ENCODE results near the gene HTR2C.

HTR2C gene

GRCh38 chrX:114611018-114611619, 27.2 kb downstream of the HTR2C start:
- DNase-seq = peak in 1 of 2 donors; percentile 22

GRCh38 chrX:114615765-114616164, 31.9 kb downstream of the HTR2C start:
- Histone ChIP-seq H3K27me3 (no peaks in the 10 kb centered on the region), H3K4me3 (no peak overlapping the region), H3K36me3 (no peaks in the 10 kb centered on the region), H3K27ac (no peak overlapping the region), H3K4me1 (no peaks in the 10 kb centered on the region), H3K9me3 (no peaks in the 10 kb centered on the region)
- no peak for DNase-seq
- intact Hi-C loops (cut with DNase I; ENCODE audit: low total_unique reads) = no loop called here
- no peak for TF ChIP-seq CTCF (IDR thresholded peaks at IDR 0.05)

More at GRCh38 chrX:114611018-114611619, 27.2 kb downstream of the HTR2C start:
- H3K9me3 ChIP-seq = no peaks in the 10 kb centered on the region
- H3K36me3 ChIP-seq = no peaks in the 10 kb centered on the region
- H3K27ac ChIP-seq = no peak overlapping the region
- TF ChIP-seq CTCF (IDR thresholded peaks at IDR 0.05) = peak; percentile 56 to 58
- no peaks in the 10 kb centered on the region for H3K27me3 ChIP-seq
- no peaks in the 10 kb centered on the region for H3K4me1 ChIP-seq
- no peak overlapping the region for H3K4me3 ChIP-seq
- intact Hi-C loops (cut with DNase I; ENCODE audit: low total_unique reads) = no loop called here

GRCh38 chrX:114619874-114620273, 36.0 kb downstream of the HTR2C start:
- no peaks in the 10 kb centered on the region for H3K4me1 ChIP-seq
- no peaks in the 10 kb centered on the region for H3K9me3 ChIP-seq
- no peak for DNase-seq
- H3K4me3 ChIP-seq = no peak overlapping the region
- no peaks in the 10 kb centered on the region for H3K27me3 ChIP-seq
- TF ChIP-seq CTCF (IDR thresholded peaks at IDR 0.05) = peak in 1 of 2 experiments; percentile 18
- no peak overlapping the region for H3K27ac ChIP-seq
- no peaks in the 10 kb centered on the region for H3K36me3 ChIP-seq
- intact Hi-C loops (cut with DNase I; ENCODE audit: low total_unique reads) = no loop called here

GRCh38 chrX:114626323-114626722, 42.4 kb downstream of the HTR2C start:
- no peak overlapping the region for H3K4me3 ChIP-seq
- intact Hi-C loops (cut with DNase I; ENCODE audit: low total_unique reads) = no loop called here
- no peaks in the 10 kb centered on the region for H3K4me1 ChIP-seq
- H3K9me3 ChIP-seq = no peaks in the 10 kb centered on the region
- no peak for DNase-seq
- H3K27me3 ChIP-seq = no peaks in the 10 kb centered on the region
- peak; percentile 21 to 27 for TF ChIP-seq CTCF (IDR thresholded peaks at IDR 0.05)
- no peaks in the 10 kb centered on the region for H3K36me3 ChIP-seq
- no peak overlapping the region for H3K27ac ChIP-seq

- no peak overlapping the region for H3K27ac ChIP-seq
- no peaks in the 10 kb centered on the region for H3K36me3 ChIP-seq
- no peak overlapping the region for H3K4me3 ChIP-seq
- intact Hi-C loops (cut with DNase I; ENCODE audit: low total_unique reads) = no loop called here
- no peaks in the 10 kb centered on the region for H3K4me1 ChIP-seq
- no peaks in the 10 kb centered on the region for H3K27me3 ChIP-seq
- DNase-seq = no peak
- no peaks in the 10 kb centered on the region for H3K9me3 ChIP-seq
- TF ChIP-seq CTCF (IDR thresholded peaks at IDR 0.05) = no peak
Observed at GRCh38 chrX:114635986-114636385, 52.1 kb downstream of the HTR2C start.

- DNase-seq = no peak
- TF ChIP-seq CTCF (IDR thresholded peaks at IDR 0.05) = no peak
- Histone ChIP-seq H3K27me3 (no peaks in the 10 kb centered on the region), H3K27ac (no peak overlapping the region), H3K4me1 (no peaks in the 10 kb centered on the region), H3K36me3 (no peaks in the 10 kb centered on the region), H3K4me3 (no peak overlapping the region), H3K9me3 (no peaks in the 10 kb centered on the region)
- intact Hi-C loops (cut with DNase I; ENCODE audit: low total_unique reads) = no loop called here
Observed at GRCh38 chrX:114650351-114650750, 66.5 kb downstream of the HTR2C start.

All from tibial artery (tissue), 4 donors.